ENCODE measurements around the gene UBXN7. TPM values are rescaled to one million over a fixed set of nuclear protein-coding genes. Genes with fewer than 3 reads are reported as not detected.

The UBXN7 gene
- total and polyA plus RNA-seq, 9 of the 15 experiments (the other 6 are each of a cell fraction or from before 2014, with no cell fraction given), result 3.5 to 44.6 (median 13.4) TPM

DNA sequence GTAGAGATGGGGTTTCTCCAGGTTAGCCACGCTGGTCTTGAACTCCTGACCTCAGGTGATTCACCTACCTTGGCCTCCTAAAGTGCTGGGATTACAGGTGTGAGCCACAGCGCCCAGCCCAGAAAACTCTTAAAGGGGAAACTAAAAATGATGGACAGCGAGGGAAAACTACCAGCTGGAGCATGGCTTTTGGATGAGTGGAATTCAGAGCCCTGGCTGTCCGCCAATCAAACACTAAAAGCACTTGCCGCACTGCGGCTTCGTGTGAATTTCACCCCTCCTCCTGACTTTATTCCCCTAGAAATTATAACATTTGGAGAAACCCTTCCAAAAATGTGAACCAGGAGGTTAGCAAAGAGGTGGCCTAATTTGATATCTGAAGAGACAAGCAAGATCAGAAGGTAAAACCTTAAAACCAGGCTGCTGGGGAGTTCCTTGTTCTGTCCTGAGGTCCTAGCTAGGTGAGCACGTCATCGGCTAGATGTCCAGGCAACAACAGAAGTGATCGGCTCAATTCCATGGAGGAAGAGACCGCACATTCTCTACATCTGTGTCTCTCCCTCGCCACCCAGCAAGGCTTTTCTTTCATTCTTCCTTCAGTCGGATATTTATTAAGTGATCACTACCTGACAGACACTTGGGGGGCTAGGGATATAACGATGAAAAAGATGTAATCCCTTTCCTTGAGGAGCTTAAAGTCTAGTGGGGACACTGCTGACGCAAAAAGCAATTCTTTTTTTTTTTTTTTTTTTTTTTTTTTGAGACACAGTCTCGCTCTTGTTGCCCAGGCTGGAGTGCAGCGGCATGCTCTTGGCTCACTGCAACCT lies 95.7 kb downstream of the UBXN7 start (continued):
- TF ChIP-seq, protein P1, sequence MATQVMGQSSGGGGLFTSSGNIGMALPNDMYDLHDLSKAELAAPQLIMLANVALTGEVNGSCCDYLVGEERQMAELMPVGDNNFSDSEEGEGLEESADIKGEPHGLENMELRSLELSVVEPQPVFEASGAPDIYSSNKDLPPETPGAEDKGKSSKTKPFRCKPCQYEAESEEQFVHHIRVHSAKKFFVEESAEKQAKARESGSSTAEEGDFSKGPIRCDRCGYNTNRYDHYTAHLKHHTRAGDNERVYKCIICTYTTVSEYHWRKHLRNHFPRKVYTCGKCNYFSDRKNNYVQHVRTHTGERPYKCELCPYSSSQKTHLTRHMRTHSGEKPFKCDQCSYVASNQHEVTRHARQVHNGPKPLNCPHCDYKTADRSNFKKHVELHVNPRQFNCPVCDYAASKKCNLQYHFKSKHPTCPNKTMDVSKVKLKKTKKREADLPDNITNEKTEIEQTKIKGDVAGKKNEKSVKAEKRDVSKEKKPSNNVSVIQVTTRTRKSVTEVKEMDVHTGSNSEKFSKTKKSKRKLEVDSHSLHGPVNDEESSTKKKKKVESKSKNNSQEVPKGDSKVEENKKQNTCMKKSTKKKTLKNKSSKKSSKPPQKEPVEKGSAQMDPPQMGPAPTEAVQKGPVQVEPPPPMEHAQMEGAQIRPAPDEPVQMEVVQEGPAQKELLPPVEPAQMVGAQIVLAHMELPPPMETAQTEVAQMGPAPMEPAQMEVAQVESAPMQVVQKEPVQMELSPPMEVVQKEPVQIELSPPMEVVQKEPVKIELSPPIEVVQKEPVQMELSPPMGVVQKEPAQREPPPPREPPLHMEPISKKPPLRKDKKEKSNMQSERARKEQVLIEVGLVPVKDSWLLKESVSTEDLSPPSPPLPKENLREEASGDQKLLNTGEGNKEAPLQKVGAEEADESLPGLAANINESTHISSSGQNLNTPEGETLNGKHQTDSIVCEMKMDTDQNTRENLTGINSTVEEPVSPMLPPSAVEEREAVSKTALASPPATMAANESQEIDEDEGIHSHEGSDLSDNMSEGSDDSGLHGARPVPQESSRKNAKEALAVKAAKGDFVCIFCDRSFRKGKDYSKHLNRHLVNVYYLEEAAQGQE (IDR thresholded peaks at IDR 0.05; ENCODE audit: borderline replicate concordance), result no peak
- TF ChIP-seq, protein P1 (CRISPR knock-in tag; IDR thresholded peaks at IDR 0.05; ENCODE audit: low read depth), result no peak
- TF ChIP-seq DMBX1 (CRISPR knock-in tag; IDR thresholded peaks at IDR 0.05; ENCODE audit: borderline replicate concordance), result no peak
- TF ChIP-seq, protein P2, sequence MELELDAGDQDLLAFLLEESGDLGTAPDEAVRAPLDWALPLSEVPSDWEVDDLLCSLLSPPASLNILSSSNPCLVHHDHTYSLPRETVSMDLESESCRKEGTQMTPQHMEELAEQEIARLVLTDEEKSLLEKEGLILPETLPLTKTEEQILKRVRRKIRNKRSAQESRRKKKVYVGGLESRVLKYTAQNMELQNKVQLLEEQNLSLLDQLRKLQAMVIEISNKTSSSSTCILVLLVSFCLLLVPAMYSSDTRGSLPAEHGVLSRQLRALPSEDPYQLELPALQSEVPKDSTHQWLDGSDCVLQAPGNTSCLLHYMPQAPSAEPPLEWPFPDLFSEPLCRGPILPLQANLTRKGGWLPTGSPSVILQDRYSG (tag; conservative IDR thresholded peaks at IDR 0.05; ENCODE audit: low read depth), result no peak
- TF ChIP-seq CBX5 (IDR thresholded peaks at IDR 0.05; ENCODE audit: borderline replicate concordance, low read depth), result no peak
- no peak for TF ChIP-seq WHSC1 (IDR thresholded peaks at IDR 0.05; ENCODE audit: low read length)
- TF ChIP-seq BHLHE40 (IDR thresholded peaks at IDR 0.05; ENCODE audit: low read length), result no peak
- TF ChIP-seq SAP30 (IDR thresholded peaks at IDR 0.05; ENCODE audit: borderline replicate concordance, insufficient read depth, low read depth, low read length, poor library complexity, severe bottlenecking), result no peak
- no peak for TF ChIP-seq COPS2 (conservative IDR thresholded peaks at IDR 0.05)
- TF ChIP-seq, protein P3, sequence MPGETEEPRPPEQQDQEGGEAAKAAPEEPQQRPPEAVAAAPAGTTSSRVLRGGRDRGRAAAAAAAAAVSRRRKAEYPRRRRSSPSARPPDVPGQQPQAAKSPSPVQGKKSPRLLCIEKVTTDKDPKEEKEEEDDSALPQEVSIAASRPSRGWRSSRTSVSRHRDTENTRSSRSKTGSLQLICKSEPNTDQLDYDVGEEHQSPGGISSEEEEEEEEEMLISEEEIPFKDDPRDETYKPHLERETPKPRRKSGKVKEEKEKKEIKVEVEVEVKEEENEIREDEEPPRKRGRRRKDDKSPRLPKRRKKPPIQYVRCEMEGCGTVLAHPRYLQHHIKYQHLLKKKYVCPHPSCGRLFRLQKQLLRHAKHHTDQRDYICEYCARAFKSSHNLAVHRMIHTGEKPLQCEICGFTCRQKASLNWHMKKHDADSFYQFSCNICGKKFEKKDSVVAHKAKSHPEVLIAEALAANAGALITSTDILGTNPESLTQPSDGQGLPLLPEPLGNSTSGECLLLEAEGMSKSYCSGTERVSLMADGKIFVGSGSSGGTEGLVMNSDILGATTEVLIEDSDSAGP (CRISPR knock-in tag; IDR thresholded peaks at IDR 0.05), result no peak
- no peak for TF ChIP-seq MYC (IDR thresholded peaks at IDR 0.05; ENCODE audit: low read depth, low read length)
- 0 out of 2 replicates have a peak, but pooled peaks have one; percentile 35 for TF ChIP-seq MYC (CRISPR knock-in tag; IDR thresholded peaks at IDR 0.05; ENCODE audit: borderline replicate concordance, low read depth)
- no peak for TF ChIP-seq HSF4 (CRISPR knock-in tag; IDR thresholded peaks at IDR 0.05; ENCODE audit: borderline replicate concordance)
- TF ChIP-seq SMARCA5 (IDR thresholded peaks at IDR 0.05), result no peak

Data from K562 (cell line).